ENCODE results near the gene OR8B8. TPM values are rescaled to one million over a fixed set of nuclear protein-coding genes. Genes with fewer than 3 reads are reported as not detected.

OR8B8 gene
- total RNA-seq, 1 experiment from 2014 or later: not detected

DNA sequence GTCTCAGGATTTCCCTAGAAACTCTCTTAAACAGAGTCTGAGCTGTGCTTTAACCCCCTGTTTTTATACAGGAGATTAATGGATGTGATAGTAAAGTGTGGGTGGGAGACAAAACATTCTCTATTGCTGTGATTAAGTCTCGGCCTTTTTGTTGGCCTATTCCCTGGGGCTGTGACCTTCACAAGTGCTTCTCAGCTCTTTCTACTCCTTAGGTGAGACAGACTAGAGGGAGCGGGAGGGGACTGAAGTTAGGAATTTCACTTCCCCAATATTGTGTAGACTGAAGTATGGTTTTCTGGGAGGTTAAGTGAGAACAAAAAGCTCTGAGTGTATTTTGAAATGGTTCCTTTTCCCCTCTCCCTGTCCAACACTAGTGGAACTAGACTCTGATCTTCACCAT, 29.8 kb upstream of the OR8B8 start:
- CTCF ChIA-PET: interaction anchor here (0.6 to 0.9 kb wide), 2 partner anchors 9 to 33 kb away, joined by 3 read pairs; no protein-coding TSS in a partner anchor
- Mint-ChIP-seq H3K9me3 (no peaks in the 10 kb centered on the region), H3K4me3 (no peak overlapping the region), H3K4me1 (peaks cover 25% of the 10 kb centered on the region), H3K27me3 (ENCODE audit: low read depth) (no peaks in the 10 kb centered on the region), H3K36me3 (no peaks in the 10 kb centered on the region), H3K27ac (no peak overlapping the region)
- DNase-seq (ENCODE audit: low spot score) (no peak), ATAC-seq (no peak)
- POLR2A ChIA-PET: no interaction called here
- TF ChIP-seq, protein P1, sequence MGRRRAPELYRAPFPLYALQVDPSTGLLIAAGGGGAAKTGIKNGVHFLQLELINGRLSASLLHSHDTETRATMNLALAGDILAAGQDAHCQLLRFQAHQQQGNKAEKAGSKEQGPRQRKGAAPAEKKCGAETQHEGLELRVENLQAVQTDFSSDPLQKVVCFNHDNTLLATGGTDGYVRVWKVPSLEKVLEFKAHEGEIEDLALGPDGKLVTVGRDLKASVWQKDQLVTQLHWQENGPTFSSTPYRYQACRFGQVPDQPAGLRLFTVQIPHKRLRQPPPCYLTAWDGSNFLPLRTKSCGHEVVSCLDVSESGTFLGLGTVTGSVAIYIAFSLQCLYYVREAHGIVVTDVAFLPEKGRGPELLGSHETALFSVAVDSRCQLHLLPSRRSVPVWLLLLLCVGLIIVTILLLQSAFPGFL (CRISPR knock-in tag; IDR thresholded peaks at IDR 0.05; ENCODE audit: borderline replicate concordance): no peak
- TF ChIP-seq CREB1 (CRISPR knock-in tag; IDR thresholded peaks at IDR 0.05): no peak
- TF ChIP-seq JAZF1 (CRISPR knock-in tag; IDR thresholded peaks at IDR 0.05): no peak
- no peak for TF ChIP-seq NFE2L1 (CRISPR knock-in tag; IDR thresholded peaks at IDR 0.05)
- TF ChIP-seq, protein P2, sequence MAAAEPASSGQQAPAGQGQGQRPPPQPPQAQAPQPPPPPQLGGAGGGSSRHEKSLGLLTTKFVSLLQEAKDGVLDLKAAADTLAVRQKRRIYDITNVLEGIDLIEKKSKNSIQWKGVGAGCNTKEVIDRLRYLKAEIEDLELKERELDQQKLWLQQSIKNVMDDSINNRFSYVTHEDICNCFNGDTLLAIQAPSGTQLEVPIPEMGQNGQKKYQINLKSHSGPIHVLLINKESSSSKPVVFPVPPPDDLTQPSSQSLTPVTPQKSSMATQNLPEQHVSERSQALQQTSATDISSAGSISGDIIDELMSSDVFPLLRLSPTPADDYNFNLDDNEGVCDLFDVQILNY (CRISPR knock-in tag; IDR thresholded peaks at IDR 0.05): no peak
- TF ChIP-seq ZBTB21 (CRISPR knock-in tag; IDR thresholded peaks at IDR 0.05; ENCODE audit: borderline replicate concordance): no peak
- no peak for TF ChIP-seq SMAD4 (CRISPR knock-in tag; IDR thresholded peaks at IDR 0.05)
- TF ChIP-seq ELF4 (CRISPR knock-in tag; IDR thresholded peaks at IDR 0.05; ENCODE audit: low read depth): no peak
- no peak for TF ChIP-seq ZNF232 (CRISPR knock-in tag; IDR thresholded peaks at IDR 0.05)
- TF ChIP-seq NR1H2 (CRISPR knock-in tag; IDR thresholded peaks at IDR 0.05): no peak
- no peak for TF ChIP-seq OVOL2 (CRISPR knock-in tag; IDR thresholded peaks at IDR 0.05; ENCODE audit: borderline replicate concordance)
- TF ChIP-seq, protein P3, sequence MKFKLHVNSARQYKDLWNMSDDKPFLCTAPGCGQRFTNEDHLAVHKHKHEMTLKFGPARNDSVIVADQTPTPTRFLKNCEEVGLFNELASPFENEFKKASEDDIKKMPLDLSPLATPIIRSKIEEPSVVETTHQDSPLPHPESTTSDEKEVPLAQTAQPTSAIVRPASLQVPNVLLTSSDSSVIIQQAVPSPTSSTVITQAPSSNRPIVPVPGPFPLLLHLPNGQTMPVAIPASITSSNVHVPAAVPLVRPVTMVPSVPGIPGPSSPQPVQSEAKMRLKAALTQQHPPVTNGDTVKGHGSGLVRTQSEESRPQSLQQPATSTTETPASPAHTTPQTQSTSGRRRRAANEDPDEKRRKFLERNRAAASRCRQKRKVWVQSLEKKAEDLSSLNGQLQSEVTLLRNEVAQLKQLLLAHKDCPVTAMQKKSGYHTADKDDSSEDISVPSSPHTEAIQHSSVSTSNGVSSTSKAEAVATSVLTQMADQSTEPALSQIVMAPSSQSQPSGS (CRISPR knock-in tag; IDR thresholded peaks at IDR 0.05; ENCODE audit: borderline replicate concordance, low read depth): no peak

DNA sequence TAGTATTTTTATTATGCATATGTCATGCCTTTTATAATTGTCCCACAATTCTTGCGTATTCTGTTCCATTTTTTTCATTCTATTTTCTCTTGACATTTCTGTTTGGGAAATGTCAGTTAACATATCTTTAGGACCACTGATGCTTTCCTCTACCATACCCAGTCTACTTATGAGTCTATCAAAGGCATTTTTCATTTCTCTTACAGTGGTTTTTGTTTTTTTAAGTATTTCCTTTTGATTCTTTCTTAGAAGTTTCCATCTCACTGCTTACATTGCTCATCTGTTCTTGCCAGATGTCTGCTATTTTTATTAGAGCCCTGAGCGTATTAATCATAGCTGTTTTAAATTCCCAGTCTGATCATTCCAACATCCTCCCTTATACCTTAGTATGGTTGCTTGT, 29.3 kb upstream of the OR8B8 start:
- ATAC-seq (no peak), DNase-seq (ENCODE audit: low spot score) (no peak)
- no peaks in the 10 kb centered on the region for H3K36me3 Mint-ChIP-seq
- H3K9me3 Mint-ChIP-seq: no peaks in the 10 kb centered on the region
- no peak overlapping the region for H3K4me3 Mint-ChIP-seq
- ChIA-PET POLR2A (no interaction called here), CTCF (interaction anchor here (0.6 to 0.8 kb wide), 2 partner anchors 8 to 111 kb away, joined by 3 read pairs; no protein-coding TSS in a partner anchor)
- H3K27ac Mint-ChIP-seq: no peak overlapping the region
- H3K27me3 Mint-ChIP-seq (ENCODE audit: low read depth): no peaks in the 10 kb centered on the region
- peaks cover 25% of the 10 kb centered on the region for H3K4me1 Mint-ChIP-seq
- TF ChIP-seq PRRX2 (CRISPR knock-in tag; IDR thresholded peaks at IDR 0.05) (no peak), MXD4 (CRISPR knock-in tag; IDR thresholded peaks at IDR 0.05; ENCODE audit: borderline replicate concordance) (no peak), SMAD3 (CRISPR knock-in tag; IDR thresholded peaks at IDR 0.05; ENCODE audit: borderline replicate concordance) (no peak), ATF3 (CRISPR knock-in tag; conservative IDR thresholded peaks at IDR 0.05) (no peak), IRF2 (CRISPR knock-in tag; IDR thresholded peaks at IDR 0.05; ENCODE audit: borderline replicate concordance, low read depth) (no peak), ZNF317 (CRISPR knock-in tag; IDR thresholded peaks at IDR 0.05; ENCODE audit: borderline replicate concordance, low read depth) (no peak), TEAD4 (CRISPR knock-in tag; IDR thresholded peaks at IDR 0.05) (no peak), SOX15 (CRISPR knock-in tag; IDR thresholded peaks at IDR 0.05) (no peak), TP53 (CRISPR knock-in tag; IDR thresholded peaks at IDR 0.05) (no peak), RELA (CRISPR knock-in tag; IDR thresholded peaks at IDR 0.05; ENCODE audit: borderline replicate concordance) (no peak), ATF1 (CRISPR knock-in tag; IDR thresholded peaks at IDR 0.05) (no peak), OVOL2 (CRISPR knock-in tag; IDR thresholded peaks at IDR 0.05; ENCODE audit: borderline replicate concordance) (no peak), MLX (CRISPR knock-in tag; IDR thresholded peaks at IDR 0.05) (no peak)
- TF ChIP-seq, protein P4, sequence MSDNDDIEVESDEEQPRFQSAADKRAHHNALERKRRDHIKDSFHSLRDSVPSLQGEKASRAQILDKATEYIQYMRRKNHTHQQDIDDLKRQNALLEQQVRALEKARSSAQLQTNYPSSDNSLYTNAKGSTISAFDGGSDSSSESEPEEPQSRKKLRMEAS (CRISPR knock-in tag; IDR thresholded peaks at IDR 0.05): no peak
- TF ChIP-seq, protein P5, sequence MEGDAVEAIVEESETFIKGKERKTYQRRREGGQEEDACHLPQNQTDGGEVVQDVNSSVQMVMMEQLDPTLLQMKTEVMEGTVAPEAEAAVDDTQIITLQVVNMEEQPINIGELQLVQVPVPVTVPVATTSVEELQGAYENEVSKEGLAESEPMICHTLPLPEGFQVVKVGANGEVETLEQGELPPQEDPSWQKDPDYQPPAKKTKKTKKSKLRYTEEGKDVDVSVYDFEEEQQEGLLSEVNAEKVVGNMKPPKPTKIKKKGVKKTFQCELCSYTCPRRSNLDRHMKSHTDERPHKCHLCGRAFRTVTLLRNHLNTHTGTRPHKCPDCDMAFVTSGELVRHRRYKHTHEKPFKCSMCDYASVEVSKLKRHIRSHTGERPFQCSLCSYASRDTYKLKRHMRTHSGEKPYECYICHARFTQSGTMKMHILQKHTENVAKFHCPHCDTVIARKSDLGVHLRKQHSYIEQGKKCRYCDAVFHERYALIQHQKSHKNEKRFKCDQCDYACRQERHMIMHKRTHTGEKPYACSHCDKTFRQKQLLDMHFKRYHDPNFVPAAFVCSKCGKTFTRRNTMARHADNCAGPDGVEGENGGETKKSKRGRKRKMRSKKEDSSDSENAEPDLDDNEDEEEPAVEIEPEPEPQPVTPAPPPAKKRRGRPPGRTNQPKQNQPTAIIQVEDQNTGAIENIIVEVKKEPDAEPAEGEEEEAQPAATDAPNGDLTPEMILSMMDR (IDR thresholded peaks at IDR 0.05): no peak
- TF ChIP-seq, protein P6, sequence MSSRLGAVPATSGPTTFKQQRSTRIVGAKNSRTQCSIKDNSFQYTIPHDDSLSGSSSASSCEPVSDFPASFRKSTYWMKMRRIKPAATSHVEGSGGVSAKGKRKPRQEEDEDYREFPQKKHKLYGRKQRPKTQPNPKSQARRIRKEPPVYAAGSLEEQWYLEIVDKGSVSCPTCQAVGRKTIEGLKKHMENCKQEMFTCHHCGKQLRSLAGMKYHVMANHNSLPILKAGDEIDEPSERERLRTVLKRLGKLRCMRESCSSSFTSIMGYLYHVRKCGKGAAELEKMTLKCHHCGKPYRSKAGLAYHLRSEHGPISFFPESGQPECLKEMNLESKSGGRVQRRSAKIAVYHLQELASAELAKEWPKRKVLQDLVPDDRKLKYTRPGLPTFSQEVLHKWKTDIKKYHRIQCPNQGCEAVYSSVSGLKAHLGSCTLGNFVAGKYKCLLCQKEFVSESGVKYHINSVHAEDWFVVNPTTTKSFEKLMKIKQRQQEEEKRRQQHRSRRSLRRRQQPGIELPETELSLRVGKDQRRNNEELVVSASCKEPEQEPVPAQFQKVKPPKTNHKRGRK (CRISPR knock-in tag; IDR thresholded peaks at IDR 0.05; ENCODE audit: borderline replicate concordance): no peak
